GM18517 (cell line): ENCODE measurements around the gene LOXHD1.

Source experiments
- ATAC-seq: cut with Tn5 transposase; IDR thresholded peaks from one replicate; pipeline ENCODE4 v1.9.1; 2021; ENCODE audit warnings: mild to moderate bottlenecking, moderate library complexity; ENCODE audit not compliant: unreplicated experiment

The LOXHD1 gene

GRCh38 chr18:46547520-46547919, 109.5 kb downstream of the LOXHD1 start:
- ATAC-seq: no peak

- ATAC-seq: no peak
Observed at GRCh38 chr18:46546111-46546640, 110.8 kb downstream of the LOXHD1 start.

- ATAC-seq: no peak
Observed at GRCh38 chr18:46542545-46542944, 114.5 kb downstream of the LOXHD1 start.

- no peak for ATAC-seq
Observed at GRCh38 chr18:46541626-46542189, 115.3 kb downstream of the LOXHD1 start.

- no peak for ATAC-seq
Observed at GRCh38 chr18:46538376-46538775, 118.6 kb downstream of the LOXHD1 start.

- ATAC-seq: no peak
Observed at GRCh38 chr18:46536215-46536874, 120.7 kb downstream of the LOXHD1 start.

- ATAC-seq: no peak
Observed at GRCh38 chr18:46531482-46531881, 125.5 kb downstream of the LOXHD1 start.

- no peak for ATAC-seq
Observed at GRCh38 chr18:46528037-46528436, 129.0 kb downstream of the LOXHD1 start.

- no peak for ATAC-seq
Observed at GRCh38 chr18:46519870-46520269, 137.2 kb downstream of the LOXHD1 start.

GRCh38 chr18:46518438-46518837, 138.6 kb downstream of the LOXHD1 start:
- ATAC-seq: no peak

- no peak for ATAC-seq
Observed at GRCh38 chr18:46516555-46516954, 140.5 kb downstream of the LOXHD1 start.

GRCh38 chr18:46510386-46510785, 146.6 kb downstream of the LOXHD1 start:
- no peak for ATAC-seq

- ATAC-seq: no peak
Observed at GRCh38 chr18:46509530-46509929, 147.5 kb downstream of the LOXHD1 start.

GRCh38 chr18:46506974-46507586, 149.9 kb downstream of the LOXHD1 start:
- ATAC-seq: no peak

GRCh38 chr18:46502444-46502843, 154.6 kb downstream of the LOXHD1 start:
- ATAC-seq: no peak

GRCh38 chr18:46497129-46497528, 159.9 kb downstream of the LOXHD1 start:
- ATAC-seq: no peak

- no peak for ATAC-seq
Observed at GRCh38 chr18:46488471-46489213, 168.4 kb downstream of the LOXHD1 start.

- ATAC-seq: no peak
Observed at GRCh38 chr18:46485675-46486194, 171.3 kb downstream of the LOXHD1 start.

GRCh38 chr18:46484971-46485370, 172.0 kb downstream of the LOXHD1 start:
- no peak for ATAC-seq

- no peak for ATAC-seq
Observed at GRCh38 chr18:46482831-46483230, 174.2 kb downstream of the LOXHD1 start.

- no peak for ATAC-seq
Observed at GRCh38 chr18:46481847-46482245, 175.2 kb downstream of the LOXHD1 start.
